GM12874 (cell line): ENCODE measurements around the gene SLC5A11.

Source experiments
- CTCF ChIP-seq: IDR thresholded peaks from 2 replicates; pipeline ENCODE4 v1.5.1; 2011; ENCODE audit warnings: low read depth, mild to moderate bottlenecking, control low read depth, low read length, moderate library complexity; ENCODE audit not compliant: insufficient read depth

The SLC5A11 gene

GRCh38 chr16:24917236-24917635, 71.5 kb downstream of the SLC5A11 start:
- no peak for TF ChIP-seq CTCF

- no peak for TF ChIP-seq CTCF
Observed at GRCh38 chr16:24917891-24918290, 72.1 kb downstream of the SLC5A11 start.

GRCh38 chr16:24918641-24919040, 72.9 kb downstream of the SLC5A11 start:
- no peak for TF ChIP-seq CTCF

GRCh38 chr16:24919536-24919935, 73.8 kb downstream of the SLC5A11 start:
- no peak for TF ChIP-seq CTCF

- TF ChIP-seq CTCF, result no peak
Observed at GRCh38 chr16:24920568-24920967, 74.8 kb downstream of the SLC5A11 start.

- TF ChIP-seq CTCF, result no peak
Observed at GRCh38 chr16:24921229-24921628, 75.5 kb downstream of the SLC5A11 start.

- TF ChIP-seq CTCF, result no peak
Observed at GRCh38 chr16:24925163-24925562, 79.4 kb downstream of the SLC5A11 start.

- TF ChIP-seq CTCF, result no peak
Observed at GRCh38 chr16:24929409-24929808, 83.6 kb downstream of the SLC5A11 start.
